ENCODE results near the gene UPP2.

- TF ChIP-seq, protein P1, sequence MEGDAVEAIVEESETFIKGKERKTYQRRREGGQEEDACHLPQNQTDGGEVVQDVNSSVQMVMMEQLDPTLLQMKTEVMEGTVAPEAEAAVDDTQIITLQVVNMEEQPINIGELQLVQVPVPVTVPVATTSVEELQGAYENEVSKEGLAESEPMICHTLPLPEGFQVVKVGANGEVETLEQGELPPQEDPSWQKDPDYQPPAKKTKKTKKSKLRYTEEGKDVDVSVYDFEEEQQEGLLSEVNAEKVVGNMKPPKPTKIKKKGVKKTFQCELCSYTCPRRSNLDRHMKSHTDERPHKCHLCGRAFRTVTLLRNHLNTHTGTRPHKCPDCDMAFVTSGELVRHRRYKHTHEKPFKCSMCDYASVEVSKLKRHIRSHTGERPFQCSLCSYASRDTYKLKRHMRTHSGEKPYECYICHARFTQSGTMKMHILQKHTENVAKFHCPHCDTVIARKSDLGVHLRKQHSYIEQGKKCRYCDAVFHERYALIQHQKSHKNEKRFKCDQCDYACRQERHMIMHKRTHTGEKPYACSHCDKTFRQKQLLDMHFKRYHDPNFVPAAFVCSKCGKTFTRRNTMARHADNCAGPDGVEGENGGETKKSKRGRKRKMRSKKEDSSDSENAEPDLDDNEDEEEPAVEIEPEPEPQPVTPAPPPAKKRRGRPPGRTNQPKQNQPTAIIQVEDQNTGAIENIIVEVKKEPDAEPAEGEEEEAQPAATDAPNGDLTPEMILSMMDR (conservative IDR thresholded peaks at IDR 0.05; ENCODE audit: low read length), result no peak
- no peak for TF ChIP-seq EZH2phosphoT487 (IDR thresholded peaks at IDR 0.05; ENCODE audit: borderline replicate concordance)
These were observed 73.3 kb downstream of the UPP2 start for GRCh38 chr2:158174956-158175355.

All from Loucy (cell line).